ENCODE results near the gene IL12A.

IL12A gene

DNA sequence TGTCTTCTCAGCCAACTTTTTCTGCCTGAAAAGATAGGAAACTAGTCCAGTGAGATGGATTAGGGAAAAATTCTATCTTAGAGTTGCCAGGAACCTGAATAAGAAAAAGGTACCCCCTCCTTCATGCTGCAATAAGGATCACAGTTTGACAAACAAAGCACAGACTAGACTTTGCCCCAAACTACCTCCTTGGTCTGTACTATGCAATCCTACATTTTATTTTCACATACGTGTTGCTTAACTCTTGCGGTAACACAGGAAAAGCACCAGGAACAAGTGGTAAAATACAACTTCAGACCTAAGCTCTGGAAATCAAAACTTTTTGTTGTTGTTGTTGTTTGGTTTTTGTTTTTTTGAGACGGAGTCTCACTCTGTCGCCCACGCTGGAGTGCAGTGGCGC lies 11.3 kb upstream of the IL12A start:
- H3K27ac ChIP-seq: no peak overlapping the region
- TF ChIP-seq ZFX (IDR thresholded peaks at IDR 0.05) (no peak), CTCF (conservative IDR thresholded peaks at IDR 0.05) (no peak)

DNA sequence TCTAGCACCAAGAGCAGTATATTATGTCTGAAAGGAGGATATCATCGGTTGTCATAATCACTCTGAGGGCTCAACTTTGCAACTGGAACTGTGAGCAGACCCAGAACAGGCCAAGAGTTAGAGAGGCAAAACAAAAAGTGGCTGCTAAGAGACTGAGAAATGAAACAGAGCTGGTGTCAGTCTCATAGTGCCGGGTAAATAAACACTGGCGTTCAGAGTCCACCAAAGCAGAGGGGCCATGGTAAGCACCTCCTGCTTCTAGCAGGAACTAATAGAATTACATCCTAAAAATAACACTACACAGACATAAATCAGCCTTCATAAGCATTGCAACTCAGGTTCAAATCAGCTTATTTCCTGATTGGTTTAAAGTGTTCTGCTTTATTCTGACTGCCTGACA lies 10.3 kb upstream of the IL12A start:
- H3K27ac ChIP-seq: no peak overlapping the region
- TF ChIP-seq ZFX (IDR thresholded peaks at IDR 0.05): no peak
- no peak for TF ChIP-seq CTCF (conservative IDR thresholded peaks at IDR 0.05)

GRCh38 chr3:159978918-159979703 lies 9.5 kb upstream of the IL12A start:
- no peak overlapping the region for H3K27ac ChIP-seq
- TF ChIP-seq CTCF (conservative IDR thresholded peaks at IDR 0.05): no peak
- TF ChIP-seq ZFX (IDR thresholded peaks at IDR 0.05): no peak

GRCh38 chr3:159982442-159982974 lies 6.1 kb upstream of the IL12A start:
- TF ChIP-seq ZFX (IDR thresholded peaks at IDR 0.05) (0 out of 2 replicates have a peak, but pooled peaks have one; percentile 6), CTCF (conservative IDR thresholded peaks at IDR 0.05) (no peak)

DNA sequence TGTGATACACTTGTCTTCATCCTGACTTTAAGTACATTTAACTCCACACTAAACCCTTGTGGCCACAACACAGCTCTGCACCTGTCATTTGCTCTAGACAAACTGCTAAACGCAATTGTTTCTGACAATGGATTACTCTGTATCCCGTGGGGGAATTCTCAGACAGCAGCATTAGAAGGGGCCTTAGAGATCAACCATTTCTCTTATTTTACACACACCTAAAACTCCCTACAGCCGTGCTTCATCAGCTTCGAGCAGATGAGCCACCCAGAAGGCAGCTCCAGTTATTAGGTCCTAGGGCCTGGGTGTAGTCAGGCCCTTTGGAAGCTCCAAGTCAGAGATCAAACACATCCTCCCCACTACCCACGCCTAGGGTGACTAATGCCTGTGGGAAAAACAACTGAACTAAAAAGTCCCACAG lies 1.3 kb upstream of the IL12A start:
- H3K27ac ChIP-seq: no peak overlapping the region
- TF ChIP-seq ZFX (IDR thresholded peaks at IDR 0.05) (no peak), CTCF (conservative IDR thresholded peaks at IDR 0.05) (0 out of 2 replicates have a peak, but pooled peaks have one; percentile 0)

More at GRCh38 chr3:159982442-159982974, 6.1 kb upstream of the IL12A start:
- no peak overlapping the region for H3K27ac ChIP-seq

DNA sequence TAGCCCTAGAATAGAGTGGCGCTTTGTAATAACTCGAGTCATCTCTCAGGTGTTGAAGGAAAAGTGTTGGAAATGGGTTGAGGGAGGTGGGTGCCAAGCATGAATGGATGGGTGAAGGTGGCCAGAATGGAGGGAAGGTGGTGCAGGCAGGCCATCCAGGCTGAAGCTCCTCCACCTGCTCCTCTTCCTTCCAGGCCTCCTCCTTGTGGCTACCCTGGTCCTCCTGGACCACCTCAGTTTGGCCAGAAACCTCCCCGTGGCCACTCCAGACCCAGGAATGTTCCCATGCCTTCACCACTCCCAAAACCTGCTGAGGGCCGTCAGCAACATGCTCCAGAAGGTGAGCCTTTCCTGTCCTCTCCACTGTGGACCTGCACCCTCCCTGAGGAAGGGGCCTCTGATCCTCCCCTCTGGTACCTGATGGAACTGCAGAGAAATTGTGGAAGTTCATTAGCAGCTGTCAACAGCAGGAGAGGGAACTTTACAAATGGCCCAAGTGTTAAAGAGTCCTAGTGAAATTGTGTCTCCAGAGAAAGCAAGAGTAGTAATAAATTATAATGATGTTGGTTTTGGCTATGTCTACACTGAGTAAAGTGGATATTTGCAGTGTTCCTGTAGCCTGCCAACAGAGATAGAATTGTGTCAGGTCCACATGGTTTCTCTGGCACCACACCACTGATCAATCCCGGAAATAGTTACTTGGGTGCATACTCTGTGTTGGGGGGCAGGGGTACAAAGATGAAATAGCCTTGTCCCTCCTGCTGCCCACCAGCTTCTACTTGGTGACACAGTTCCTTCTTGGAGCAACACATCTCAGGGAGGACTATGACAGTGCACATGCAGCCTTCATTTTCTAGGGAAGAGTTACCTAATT lies 1.6 kb downstream of the IL12A start:
- no peak overlapping the region for H3K27ac ChIP-seq
- TF ChIP-seq ZFX (IDR thresholded peaks at IDR 0.05) (no peak), CTCF (conservative IDR thresholded peaks at IDR 0.05) (no peak)
